ENCODE measurements around the gene GLIPR1L2.

The GLIPR1L2 gene

GRCh38 chr12:75360920-75361319 is 30.0 kb upstream of the GLIPR1L2 start:
- ChIA-PET POLR2A (no interaction called here), CTCF (interaction anchor here (1.1 to 1.2 kb wide), 2 partner anchors 13 to 26 kb away, joined by 3 to 4 read pairs; partner anchors contain the start of gene GLIPR1L1)
- no peak for DNase-seq (ENCODE audit: extremely low spot score)
- TF ChIP-seq, protein P1, sequence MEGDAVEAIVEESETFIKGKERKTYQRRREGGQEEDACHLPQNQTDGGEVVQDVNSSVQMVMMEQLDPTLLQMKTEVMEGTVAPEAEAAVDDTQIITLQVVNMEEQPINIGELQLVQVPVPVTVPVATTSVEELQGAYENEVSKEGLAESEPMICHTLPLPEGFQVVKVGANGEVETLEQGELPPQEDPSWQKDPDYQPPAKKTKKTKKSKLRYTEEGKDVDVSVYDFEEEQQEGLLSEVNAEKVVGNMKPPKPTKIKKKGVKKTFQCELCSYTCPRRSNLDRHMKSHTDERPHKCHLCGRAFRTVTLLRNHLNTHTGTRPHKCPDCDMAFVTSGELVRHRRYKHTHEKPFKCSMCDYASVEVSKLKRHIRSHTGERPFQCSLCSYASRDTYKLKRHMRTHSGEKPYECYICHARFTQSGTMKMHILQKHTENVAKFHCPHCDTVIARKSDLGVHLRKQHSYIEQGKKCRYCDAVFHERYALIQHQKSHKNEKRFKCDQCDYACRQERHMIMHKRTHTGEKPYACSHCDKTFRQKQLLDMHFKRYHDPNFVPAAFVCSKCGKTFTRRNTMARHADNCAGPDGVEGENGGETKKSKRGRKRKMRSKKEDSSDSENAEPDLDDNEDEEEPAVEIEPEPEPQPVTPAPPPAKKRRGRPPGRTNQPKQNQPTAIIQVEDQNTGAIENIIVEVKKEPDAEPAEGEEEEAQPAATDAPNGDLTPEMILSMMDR (IDR thresholded peaks at IDR 0.05; ENCODE audit: control extremely low read depth, extremely low read depth, low read depth, missing control alignments) = no peak

GRCh38 chr12:75361408-75361807 is 29.5 kb upstream of the GLIPR1L2 start:
- DNase-seq (ENCODE audit: extremely low spot score) = no peak
- ChIA-PET CTCF (interaction anchor here (1.1 to 1.2 kb wide), 2 partner anchors 13 to 27 kb away, joined by 3 to 4 read pairs; partner anchors contain the start of gene GLIPR1L1), POLR2A (no interaction called here)
- TF ChIP-seq, protein P1 (IDR thresholded peaks at IDR 0.05; ENCODE audit: control extremely low read depth, extremely low read depth, low read depth, missing control alignments) = no peak

GRCh38 chr12:75364919-75365318 is 26.0 kb upstream of the GLIPR1L2 start:
- CTCF ChIA-PET = no interaction called here
- POLR2A ChIA-PET = no interaction called here
- TF ChIP-seq, protein P1 (IDR thresholded peaks at IDR 0.05; ENCODE audit: control extremely low read depth, extremely low read depth, low read depth, missing control alignments) = no peak
- DNase-seq (ENCODE audit: extremely low spot score) = no peak

DNA sequence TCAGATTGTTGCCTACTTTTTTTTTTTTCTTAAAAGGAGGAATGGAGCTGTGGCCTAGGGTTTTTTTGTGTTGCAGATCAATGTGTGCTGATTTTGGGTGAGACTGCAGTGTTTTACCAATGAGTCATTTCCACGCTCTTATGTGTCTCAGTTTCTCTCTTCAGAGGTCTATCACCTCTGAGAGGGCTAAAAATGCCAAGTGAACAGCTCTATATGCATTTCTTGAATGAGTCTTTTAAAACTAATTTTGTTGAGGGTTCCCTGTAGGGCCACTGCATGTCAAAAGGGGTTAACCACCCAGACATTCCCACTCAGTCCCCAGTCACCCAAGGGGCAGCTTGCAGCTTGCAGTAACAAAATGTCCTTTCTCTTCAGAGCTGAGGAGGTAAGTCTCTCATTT is 24.3 kb upstream of the GLIPR1L2 start:
- CTCF ChIA-PET = interaction anchor here (0.7 to 2.6 kb wide), 5 partner anchors 14 to 35 kb away, joined by 3 to 11 read pairs (median 3); partner anchors contain the start of gene GLIPR1L1
- POLR2A ChIA-PET = no interaction called here
- TF ChIP-seq, protein P1 (IDR thresholded peaks at IDR 0.05; ENCODE audit: control extremely low read depth, extremely low read depth, low read depth, missing control alignments) = no peak
- DNase-seq (ENCODE audit: extremely low spot score) = no peak

- CTCF ChIA-PET = no interaction called here
- TF ChIP-seq, protein P1 (IDR thresholded peaks at IDR 0.05; ENCODE audit: control extremely low read depth, extremely low read depth, low read depth, missing control alignments) = no peak
- POLR2A ChIA-PET = no interaction called here
- no peak for DNase-seq (ENCODE audit: extremely low spot score)
Observed at GRCh38 chr12:75374971-75375370, 15.9 kb upstream of the GLIPR1L2 start.

GRCh38 chr12:75378354-75378753 is 12.5 kb upstream of the GLIPR1L2 start:
- POLR2A ChIA-PET = no interaction called here

More at GRCh38 chr12:75378354-75378753, 12.5 kb upstream of the GLIPR1L2 start:
- TF ChIP-seq, protein P1 (IDR thresholded peaks at IDR 0.05; ENCODE audit: control extremely low read depth, extremely low read depth, low read depth, missing control alignments) = no peak
- CTCF ChIA-PET = interaction anchor here (0.8 kb wide), 1 partner anchor 17 kb away, joined by 3 read pairs; no protein-coding TSS in a partner anchor
- DNase-seq (ENCODE audit: extremely low spot score) = no peak

Measured in GM10248 (cell line).